ENCODE data around the gene NUPR1. TPM values are rescaled to one million over a fixed set of nuclear protein-coding genes. Genes with fewer than 3 reads are reported as not detected.

The NUPR1 gene
- polyA plus RNA-seq, 2 of the 4 experiments (the other 2 are of a cell fraction) = 29.3 to 47.8 TPM

- ChIA-PET POLR2A (no interaction called here), CTCF (no interaction called here)
- no peak overlapping the region for H3K27ac ChIP-seq
- no peak for FAIRE-seq
- H3K4me3 ChIP-seq = no peak overlapping the region
- 68% methylated on average over 8 of the region's 8 CpGs for WGBS (ENCODE audit: missing lambda C conversion rate)
- no peak for TF ChIP-seq BCL3 (IDR thresholded peaks at IDR 0.05)
- TF ChIP-seq MAX (IDR thresholded peaks at IDR 0.05) = no peak
- no peak for TF ChIP-seq ZNF302 (CRISPR knock-in tag; IDR thresholded peaks at IDR 0.05)
- no peak for TF ChIP-seq NFE2L2 (conservative IDR thresholded peaks at IDR 0.05; ENCODE audit: low read length)
- no peak for TF ChIP-seq FOSL2 (IDR thresholded peaks at IDR 0.05)
- no peak for TF ChIP-seq FOSL2 (CRISPR knock-in tag; IDR thresholded peaks at IDR 0.05)
- no peak for TF ChIP-seq RCOR1 (IDR thresholded peaks at IDR 0.05; ENCODE audit: low read depth, low read length)
- no peak for TF ChIP-seq RNF2 (IDR thresholded peaks at IDR 0.05; ENCODE audit: borderline replicate concordance, low read depth)
- no peak for TF ChIP-seq EHMT2 (IDR thresholded peaks at IDR 0.05; ENCODE audit: low read depth)
- TF ChIP-seq PBX3 (IDR thresholded peaks at IDR 0.05) = no peak
- no peak for TF ChIP-seq RFX5 (IDR thresholded peaks at IDR 0.05)
- no peak for TF ChIP-seq PHF8 (IDR thresholded peaks at IDR 0.05; ENCODE audit: borderline replicate concordance, low read depth)
- no peak for TF ChIP-seq FOSB (CRISPR knock-in tag; IDR thresholded peaks at IDR 0.05)
- no peaks in the 10 kb centered on the region for H3K4me1 ChIP-seq
- no peak for DNase-seq (ENCODE audit: low read depth in 1 of 2, low spot score in 1 of 2)
- no peaks in the 10 kb centered on the region for H3K9me3 ChIP-seq
- no peak overlapping the region for H3K4me2 ChIP-seq
- ATAC-seq = no peak
Observed at GRCh38 chr16:28575446-28576109, 36.8 kb upstream of the NUPR1 start.

- TF ChIP-seq MAZ (IDR thresholded peaks at IDR 0.05; ENCODE audit: borderline replicate concordance, low read depth, low read length) (no peak), RARB (CRISPR knock-in tag; IDR thresholded peaks at IDR 0.05) (no peak), RNF2 (IDR thresholded peaks at IDR 0.05; ENCODE audit: borderline replicate concordance, low read depth) (no peak), RAD21 (conservative IDR thresholded peaks at IDR 0.05 in 1 of 2, IDR thresholded peaks at IDR 0.05 in 1 of 2) (no peak), EP300 (IDR thresholded peaks at IDR 0.05) (no peak), ZNF302 (CRISPR knock-in tag; IDR thresholded peaks at IDR 0.05) (no peak), PBX3 (IDR thresholded peaks at IDR 0.05) (no peak), CBX2 (IDR thresholded peaks at IDR 0.05; ENCODE audit: borderline replicate concordance, low read depth) (no peak), ZSCAN20 (CRISPR knock-in tag; IDR thresholded peaks at IDR 0.05) (no peak), POLR2A (IDR thresholded peaks at IDR 0.05; ENCODE audit: low read length) (no peak), HOXB13 (CRISPR knock-in tag; IDR thresholded peaks at IDR 0.05; ENCODE audit: low read depth) (no peak), NFE2L2 (conservative IDR thresholded peaks at IDR 0.05; ENCODE audit: low read length) (no peak), NR3C1 (IDR thresholded peaks at IDR 0.05) (no peak), E2F6 (IDR thresholded peaks at IDR 0.05; ENCODE audit: borderline replicate concordance, low read depth) (no peak), BHLHE40 (IDR thresholded peaks at IDR 0.05; ENCODE audit: low read depth, low read length) (no peak), MAX (IDR thresholded peaks at IDR 0.05) (no peak), FOXS1 (CRISPR knock-in tag; IDR thresholded peaks at IDR 0.05) (no peak), HOXB5 (CRISPR knock-in tag; IDR thresholded peaks at IDR 0.05) (no peak), REST (IDR thresholded peaks at IDR 0.05) (no peak)
- ATAC-seq = no peak
Observed at GRCh38 chr16:28574925-28575324, 36.2 kb upstream of the NUPR1 start.

More at GRCh38 chr16:28574925-28575324, 36.2 kb upstream of the NUPR1 start:
- Histone ChIP-seq H3K4me3 (no peak overlapping the region), H3K4me2 (no peak overlapping the region), H3K27ac (no peak overlapping the region), H3K4me1 (no peaks in the 10 kb centered on the region), H3K9me3 (no peaks in the 10 kb centered on the region)
- no peak for FAIRE-seq
- POLR2A ChIA-PET = no interaction called here
- DNase-seq (ENCODE audit: low read depth in 1 of 2, low spot score in 1 of 2) = no peak
- WGBS (ENCODE audit: missing lambda C conversion rate) = 95% methylated on average over 2 of the region's 2 CpGs
- CTCF ChIA-PET = no interaction called here

Measured in A549 (cell line).